ENCODE data around the gene APH1B. TPM values are rescaled to one million over a fixed set of nuclear protein-coding genes. Genes with fewer than 3 reads are reported as not detected.

Gene APH1B
- total RNA-seq, 1 donor from 2014 or later = 22.8 TPM

DNA sequence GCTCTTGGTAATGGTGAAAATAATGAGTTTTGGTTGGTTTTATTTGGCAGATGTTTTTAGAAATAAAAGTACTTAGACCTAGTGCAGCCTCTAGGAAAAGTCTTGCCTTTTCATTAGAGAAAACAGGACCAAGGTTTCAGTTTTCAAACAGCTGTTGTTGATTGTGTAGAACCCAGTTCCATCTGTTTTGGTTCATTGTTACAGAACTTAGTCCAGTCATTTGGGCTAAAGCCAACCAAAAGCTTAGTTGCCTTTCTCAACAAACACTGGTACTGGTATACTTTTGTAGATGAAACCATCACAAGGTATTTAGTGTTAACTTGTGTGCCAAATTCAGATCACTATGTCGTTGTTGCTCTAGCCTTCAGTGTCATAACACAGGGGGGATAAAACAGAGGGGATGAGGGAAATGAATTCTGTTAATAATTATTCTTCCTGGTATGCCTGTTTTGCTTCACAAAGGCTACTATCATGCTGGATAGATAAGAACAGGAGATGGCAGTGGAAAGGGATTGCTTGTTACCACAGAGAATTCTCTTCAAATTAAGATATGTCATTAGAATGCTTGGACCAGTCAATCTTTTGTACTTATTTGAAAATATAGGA lies 12.6 kb upstream of the APH1B start:
- intact Hi-C loops (cut with DNase I) = no loop called here
- Histone ChIP-seq H3K9me3 (no peaks in the 10 kb centered on the region), H3K4me3 (no peak overlapping the region), H3K36me3 (peaks cover 0 to 13% of the 10 kb centered on the region in 2 donors), H3K27ac (no peak overlapping the region), H3K27me3 (no peaks in the 10 kb centered on the region), H3K4me1 (no peaks in the 10 kb centered on the region)
- no peak for DNase-seq (ENCODE audit: extremely low spot score in 2 of 2)
- TF ChIP-seq POLR2AphosphoS5 (IDR thresholded peaks at IDR 0.05; ENCODE audit: insufficient read depth in 1 of 2, low read depth in 1 of 2) (no peak), POLR2A (IDR thresholded peaks at IDR 0.05) (no peak)
- TF ChIP-seq, protein P1, sequence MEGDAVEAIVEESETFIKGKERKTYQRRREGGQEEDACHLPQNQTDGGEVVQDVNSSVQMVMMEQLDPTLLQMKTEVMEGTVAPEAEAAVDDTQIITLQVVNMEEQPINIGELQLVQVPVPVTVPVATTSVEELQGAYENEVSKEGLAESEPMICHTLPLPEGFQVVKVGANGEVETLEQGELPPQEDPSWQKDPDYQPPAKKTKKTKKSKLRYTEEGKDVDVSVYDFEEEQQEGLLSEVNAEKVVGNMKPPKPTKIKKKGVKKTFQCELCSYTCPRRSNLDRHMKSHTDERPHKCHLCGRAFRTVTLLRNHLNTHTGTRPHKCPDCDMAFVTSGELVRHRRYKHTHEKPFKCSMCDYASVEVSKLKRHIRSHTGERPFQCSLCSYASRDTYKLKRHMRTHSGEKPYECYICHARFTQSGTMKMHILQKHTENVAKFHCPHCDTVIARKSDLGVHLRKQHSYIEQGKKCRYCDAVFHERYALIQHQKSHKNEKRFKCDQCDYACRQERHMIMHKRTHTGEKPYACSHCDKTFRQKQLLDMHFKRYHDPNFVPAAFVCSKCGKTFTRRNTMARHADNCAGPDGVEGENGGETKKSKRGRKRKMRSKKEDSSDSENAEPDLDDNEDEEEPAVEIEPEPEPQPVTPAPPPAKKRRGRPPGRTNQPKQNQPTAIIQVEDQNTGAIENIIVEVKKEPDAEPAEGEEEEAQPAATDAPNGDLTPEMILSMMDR (IDR thresholded peaks at IDR 0.05) = no peak

DNA sequence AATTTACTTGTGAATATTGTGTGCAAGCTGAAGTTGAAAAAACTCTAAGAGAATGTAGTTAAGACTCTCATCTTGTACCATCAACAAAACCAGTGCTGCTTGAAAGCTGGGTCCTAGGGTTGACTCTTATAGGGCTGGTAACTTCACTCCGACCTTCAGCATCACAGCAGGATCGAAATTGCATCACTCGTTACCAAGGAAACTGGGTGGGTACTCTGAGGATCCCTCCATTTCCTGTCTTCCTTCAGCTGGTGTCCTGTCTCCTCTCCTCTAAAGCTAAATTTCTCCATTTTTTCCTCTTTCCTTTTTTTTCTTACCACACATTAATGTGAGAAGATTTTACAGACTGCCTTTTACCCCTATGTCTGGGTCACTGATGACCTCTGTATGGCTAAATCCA lies 3.0 kb upstream of the APH1B start:
- intact Hi-C loops (cut with DNase I) = no loop called here

DNA sequence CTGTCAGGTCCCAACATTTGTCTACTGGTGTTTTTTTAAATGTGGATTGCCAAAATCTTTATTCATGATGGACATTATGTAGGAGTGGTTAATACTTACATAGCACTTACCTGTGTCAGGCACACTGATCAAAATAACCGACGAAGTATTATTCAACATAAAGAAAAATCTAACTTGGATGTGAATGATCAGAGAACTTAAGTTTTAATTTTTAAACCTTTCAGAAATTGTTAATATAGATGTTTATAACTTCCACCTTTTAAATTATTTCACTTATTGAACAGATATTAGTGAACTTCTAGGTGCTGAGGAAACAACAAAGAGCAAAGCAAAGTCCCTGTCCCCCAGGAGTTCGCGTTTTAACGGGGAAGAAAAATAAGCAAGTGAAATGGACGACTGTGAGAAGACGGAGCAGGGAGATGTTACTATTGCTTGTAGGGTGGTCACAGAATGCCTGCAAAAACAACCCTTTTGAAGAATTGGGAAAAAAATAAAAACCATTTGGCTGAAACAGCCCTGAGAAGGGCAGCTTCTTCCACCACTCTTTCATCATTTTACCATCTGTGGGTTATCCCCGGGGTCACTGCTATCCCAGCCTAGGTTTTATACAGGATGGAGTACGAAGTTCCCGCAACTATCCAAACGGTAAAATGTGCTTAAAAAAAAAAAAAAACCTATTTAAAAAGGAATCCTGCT lies 915 bp upstream of the APH1B start:
- H3K9me3 ChIP-seq = no peaks in the 10 kb centered on the region
- intact Hi-C loops (cut with DNase I) = loop anchor here (5.0 kb wide), 1 partner anchor 84 kb away; no protein-coding TSS in a partner anchor
- DNase-seq (ENCODE audit: extremely low spot score in 2 of 2) = no peak
- peaks cover 9% of the 10 kb centered on the region for H3K4me1 ChIP-seq
- no peaks in the 10 kb centered on the region for H3K36me3 ChIP-seq
- H3K27ac ChIP-seq = peak overlapping the region; percentile 94
- peak overlapping the region; percentile 73 to 92 for H3K4me3 ChIP-seq
- TF ChIP-seq, protein P1 (IDR thresholded peaks at IDR 0.05) = no peak
- TF ChIP-seq POLR2A (IDR thresholded peaks at IDR 0.05) = no peak
- no peak for TF ChIP-seq POLR2AphosphoS5 (IDR thresholded peaks at IDR 0.05; ENCODE audit: insufficient read depth in 1 of 2, low read depth in 1 of 2)
- no peaks in the 10 kb centered on the region for H3K27me3 ChIP-seq

More for the DNA sequence above, 3.0 kb upstream of the APH1B start:
- peaks cover 9% of the 10 kb centered on the region for H3K4me1 ChIP-seq
- H3K27ac ChIP-seq = no peak overlapping the region
- no peaks in the 10 kb centered on the region for H3K27me3 ChIP-seq
- no peak for TF ChIP-seq POLR2A (IDR thresholded peaks at IDR 0.05)
- TF ChIP-seq POLR2AphosphoS5 (IDR thresholded peaks at IDR 0.05; ENCODE audit: insufficient read depth in 1 of 2, low read depth in 1 of 2) = no peak
- TF ChIP-seq, protein P1 (IDR thresholded peaks at IDR 0.05) = no peak
- no peak for DNase-seq (ENCODE audit: extremely low spot score in 2 of 2)
- H3K4me3 ChIP-seq = no peak overlapping the region
- H3K9me3 ChIP-seq = no peaks in the 10 kb centered on the region
- no peaks in the 10 kb centered on the region for H3K36me3 ChIP-seq

DNA sequence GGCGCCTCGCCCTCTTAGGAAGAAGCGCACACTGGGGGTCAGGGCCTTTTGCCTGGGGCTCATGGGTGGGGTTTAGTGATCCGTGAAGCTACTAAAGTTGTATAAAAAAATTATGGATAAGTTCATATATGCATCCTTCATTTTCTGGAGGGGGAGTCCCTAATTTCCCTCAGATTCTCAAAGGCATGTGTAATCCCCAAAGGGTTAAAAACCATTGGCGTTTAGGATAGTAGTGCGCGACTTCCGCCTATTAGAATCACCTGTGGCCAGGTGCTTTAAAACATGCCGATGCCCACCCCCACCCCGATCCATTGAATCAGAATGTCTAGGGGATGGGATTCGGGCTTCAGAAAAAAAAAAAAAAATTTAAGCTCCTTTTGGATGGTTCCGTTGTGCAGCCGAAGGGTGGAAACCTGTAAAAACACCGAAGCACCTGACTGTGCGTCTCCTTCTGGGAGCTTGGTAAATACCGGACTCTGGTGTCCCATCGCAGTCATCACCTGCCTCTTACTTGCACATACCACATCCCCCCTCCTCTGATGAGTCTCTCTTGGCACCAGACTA lies 570 bp downstream of the APH1B start:
- TF ChIP-seq POLR2A (IDR thresholded peaks at IDR 0.05) = no peak
- peak in 1 of 2 donors; percentile 38 for TF ChIP-seq POLR2AphosphoS5 (IDR thresholded peaks at IDR 0.05; ENCODE audit: insufficient read depth in 1 of 2, low read depth in 1 of 2)
- intact Hi-C loops (cut with DNase I) = loop anchor here (5.0 kb wide), 1 partner anchor 86 kb away; no protein-coding TSS in a partner anchor
- peaks cover 9% of the 10 kb centered on the region for H3K4me1 ChIP-seq
- H3K27ac ChIP-seq = peak overlapping the region; percentile 94
- DNase-seq (ENCODE audit: extremely low spot score in 2 of 2) = no peak
- no peaks in the 10 kb centered on the region for H3K36me3 ChIP-seq
- no peaks in the 10 kb centered on the region for H3K9me3 ChIP-seq
- peak overlapping the region; percentile 73 to 92 for H3K4me3 ChIP-seq
- no peaks in the 10 kb centered on the region for H3K27me3 ChIP-seq

DNA sequence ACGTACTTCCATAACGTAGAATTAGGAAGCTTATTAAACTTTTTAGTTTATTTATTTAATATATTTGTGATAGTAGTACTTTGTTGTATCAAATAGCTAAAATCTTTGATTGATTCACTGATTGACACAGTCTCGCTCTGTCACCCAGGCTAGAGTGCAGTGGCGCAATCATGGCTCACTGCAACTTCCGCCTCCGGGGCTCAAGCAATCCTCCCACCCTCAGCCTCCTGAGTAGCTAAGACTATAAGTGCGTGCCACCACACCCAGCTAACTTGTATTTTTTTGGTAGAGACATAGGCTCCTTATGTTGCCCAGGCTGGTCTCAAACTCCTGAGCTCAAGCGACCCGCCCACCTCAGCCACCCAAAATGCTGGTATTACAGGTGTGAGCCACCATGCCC lies 5.7 kb downstream of the APH1B start:
- intact Hi-C loops (cut with DNase I) = no loop called here
- no peak overlapping the region for H3K4me3 ChIP-seq
- TF ChIP-seq POLR2A (IDR thresholded peaks at IDR 0.05) (no peak), POLR2AphosphoS5 (IDR thresholded peaks at IDR 0.05; ENCODE audit: insufficient read depth in 1 of 2, low read depth in 1 of 2) (no peak)
- TF ChIP-seq, protein P1 (IDR thresholded peaks at IDR 0.05) = no peak
- no peaks in the 10 kb centered on the region for H3K27me3 ChIP-seq
- no peaks in the 10 kb centered on the region for H3K9me3 ChIP-seq
- peaks cover 8% of the 10 kb centered on the region for H3K4me1 ChIP-seq
- H3K27ac ChIP-seq = no peak overlapping the region
- H3K36me3 ChIP-seq = no peaks in the 10 kb centered on the region
- no peak for DNase-seq (ENCODE audit: extremely low spot score in 2 of 2)
